ENCODE results near the gene GFAP.

- no peak for TF ChIP-seq CTCF (conservative IDR thresholded peaks at IDR 0.05; ENCODE audit: low read length)
- TF ChIP-seq EZH2phosphoT487 (IDR thresholded peaks at IDR 0.05; ENCODE audit: borderline replicate concordance): no peak
These were observed 5.6 kb downstream of the GFAP start for GRCh38 chr17:44909681-44910144.

All from Loucy (cell line).